Stimulated activated CD4-positive, alpha-beta T cell treated with anti-CD3 and anti-CD28 coated beads, Interleukin-4, amount 100 ng/mL, for 48 hours (primary cell): ENCODE results near the gene IL6ST.
"Not testable (repeated sequence)": the region's sequence is repeated elsewhere in the genome, so short reads cannot be mapped to it uniquely, and the experiment has no call there.

Experiments
- DNase-seq, 2 donors: peaks; one replicate each; pipeline ENCODE4 v3.0.0-alpha.2; 2020; ENCODE audit warnings: low read depth in 2 of 2

Gene IL6ST

DNA sequence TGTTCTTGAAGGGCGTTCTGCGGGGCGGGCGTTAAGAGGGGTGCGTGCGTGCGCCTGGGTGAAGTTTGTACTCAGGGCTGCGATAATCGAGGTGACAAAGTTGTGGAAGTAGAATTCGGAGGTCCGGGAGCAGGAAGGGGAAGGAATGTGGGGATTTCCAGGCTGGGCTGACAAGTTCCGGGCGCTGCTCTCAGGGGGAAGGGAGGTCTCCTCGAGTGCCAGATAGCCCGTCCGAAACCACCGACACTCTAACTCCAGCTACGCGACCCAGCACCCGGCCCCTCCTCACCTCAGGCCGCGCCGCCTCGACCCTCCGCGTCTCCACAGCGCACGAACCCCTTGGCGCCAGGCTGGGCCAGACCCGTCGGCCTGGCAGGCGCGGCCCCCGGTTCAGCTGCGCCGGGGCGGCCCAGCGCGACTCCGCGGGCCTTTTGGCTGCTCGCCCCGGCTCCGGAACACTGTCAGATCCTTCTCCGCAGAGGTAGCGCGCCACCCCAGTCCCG is at the start of gene IL6ST:
TSS of gene IL6ST (minus strand) at position 469 of the 503 bp plus-strand sequence. CDS start 18,685 bp downstream, outside the sequence.
- no peak for DNase-seq

DNA sequence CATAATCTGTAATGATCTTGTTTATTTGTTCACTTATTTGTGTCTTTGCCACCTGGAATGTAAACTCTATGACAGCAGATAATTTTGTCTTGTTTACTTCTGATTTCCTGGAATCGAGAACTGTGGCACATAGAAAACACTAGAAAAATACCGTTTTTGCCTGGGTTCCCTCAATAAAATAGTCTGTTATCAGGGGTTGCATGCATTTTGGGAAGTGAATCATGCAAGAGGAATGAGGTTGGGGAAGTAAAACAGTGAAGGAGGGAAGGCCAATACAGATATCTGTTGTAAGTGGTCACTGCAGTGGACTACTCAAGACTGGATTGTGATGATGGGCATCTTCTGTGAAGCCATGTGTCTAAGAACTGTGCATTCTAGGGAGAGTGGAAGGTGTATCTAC is 45.2 kb upstream of the IL6ST start:
- DNase-seq, result no peak

DNA sequence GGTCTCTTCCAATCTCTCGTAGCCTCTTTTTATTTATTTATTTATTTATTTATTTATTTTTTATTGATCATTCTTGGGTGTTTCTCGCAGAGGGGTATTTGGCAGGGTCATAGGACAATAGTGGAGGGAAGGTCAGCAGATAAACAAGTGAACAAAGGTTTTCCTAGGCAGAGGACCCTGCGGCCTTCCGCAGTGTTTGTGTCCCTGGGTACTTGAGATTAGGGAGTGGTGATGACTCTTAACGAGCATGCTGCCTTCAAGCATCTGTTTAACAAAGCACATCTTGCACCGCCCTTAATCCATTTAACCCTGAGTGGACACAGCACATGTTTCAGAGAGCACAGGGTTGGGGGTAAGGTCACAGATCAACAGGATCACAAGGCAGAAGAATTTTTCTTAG is 43.4 kb upstream of the IL6ST start:
- not testable (repeated sequence) for DNase-seq

DNA sequence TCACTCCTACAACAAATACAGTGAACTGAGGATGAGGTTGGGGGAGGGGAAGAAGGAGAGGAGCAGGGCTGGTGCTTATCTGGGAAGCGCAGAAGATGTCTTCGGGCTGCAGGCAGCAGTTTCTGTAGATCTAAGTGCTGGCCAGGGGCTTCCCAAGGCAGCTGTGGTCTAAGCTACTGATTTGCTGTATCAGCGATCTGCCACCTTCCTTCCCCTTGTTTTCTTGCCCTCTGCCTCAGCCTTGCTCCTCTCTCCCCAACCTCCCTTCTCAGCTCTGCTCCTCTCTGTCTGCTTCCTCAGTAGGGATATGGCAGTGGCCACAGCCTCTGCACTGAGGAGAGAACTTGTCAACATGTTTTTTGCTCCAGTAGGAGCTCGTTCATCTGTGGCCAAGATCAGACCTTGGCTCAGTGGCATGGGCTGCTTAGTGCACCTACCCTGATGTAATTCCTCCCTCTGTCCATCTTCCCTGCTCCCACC is 42.8 kb upstream of the IL6ST start:
- DNase-seq, result no peak

DNA sequence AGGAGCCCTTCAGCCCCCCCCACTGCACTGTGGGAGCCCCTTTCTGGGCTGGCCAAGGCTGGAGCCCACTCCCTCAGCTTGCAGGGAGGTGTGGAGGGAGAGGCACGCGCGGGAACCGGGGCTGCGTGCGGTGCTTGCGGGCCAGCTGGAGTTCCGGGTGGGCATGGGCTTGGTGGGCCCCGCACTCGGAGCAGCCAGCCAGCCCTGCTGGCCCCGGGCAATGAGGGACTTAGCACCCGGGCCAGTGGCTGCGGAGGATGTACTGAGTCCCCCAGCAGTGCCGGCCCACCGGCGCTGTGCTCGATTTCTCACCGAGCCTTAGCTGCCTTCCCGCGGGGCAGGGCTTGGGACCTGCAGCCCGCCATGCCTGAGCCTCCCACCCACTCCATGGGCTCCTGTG is 40.6 kb upstream of the IL6ST start:
- not testable (repeated sequence) for DNase-seq

DNA sequence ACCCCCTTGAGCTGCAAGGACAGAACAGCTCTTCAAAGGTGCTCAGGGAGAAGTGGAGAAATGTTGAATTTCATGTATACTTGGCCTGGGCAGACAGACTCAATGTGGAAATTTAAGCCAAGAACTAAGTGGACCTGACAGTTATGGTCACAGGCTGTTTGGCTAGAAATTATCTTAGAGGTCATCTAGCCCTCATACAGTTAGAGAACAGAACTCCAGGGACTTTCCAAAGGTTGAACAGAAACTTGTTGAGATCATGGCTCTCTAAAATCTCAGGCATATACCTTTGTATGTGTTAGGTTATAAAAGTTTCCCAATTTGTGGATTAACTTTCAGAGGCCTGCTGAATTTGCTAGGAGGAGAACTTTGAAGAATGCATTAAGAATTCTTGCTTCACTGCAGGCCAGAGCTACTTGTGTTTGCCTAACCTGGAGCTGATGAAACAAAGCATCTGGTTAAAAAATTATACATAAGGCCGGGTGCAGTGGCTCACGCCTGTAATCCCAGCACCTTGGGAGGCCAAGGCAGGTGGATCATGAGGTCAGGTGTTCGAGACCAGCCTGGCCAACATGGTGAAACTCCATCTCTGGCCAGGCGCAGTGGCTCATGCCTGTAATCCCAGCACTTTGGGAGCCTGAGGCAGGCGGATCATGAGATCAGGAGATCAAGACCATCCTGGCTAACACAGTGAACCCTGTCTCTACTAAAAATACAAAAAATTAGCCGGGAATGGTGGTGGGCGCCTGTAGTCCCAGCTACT is 35.3 kb upstream of the IL6ST start:
- not testable (repeated sequence) for DNase-seq

DNA sequence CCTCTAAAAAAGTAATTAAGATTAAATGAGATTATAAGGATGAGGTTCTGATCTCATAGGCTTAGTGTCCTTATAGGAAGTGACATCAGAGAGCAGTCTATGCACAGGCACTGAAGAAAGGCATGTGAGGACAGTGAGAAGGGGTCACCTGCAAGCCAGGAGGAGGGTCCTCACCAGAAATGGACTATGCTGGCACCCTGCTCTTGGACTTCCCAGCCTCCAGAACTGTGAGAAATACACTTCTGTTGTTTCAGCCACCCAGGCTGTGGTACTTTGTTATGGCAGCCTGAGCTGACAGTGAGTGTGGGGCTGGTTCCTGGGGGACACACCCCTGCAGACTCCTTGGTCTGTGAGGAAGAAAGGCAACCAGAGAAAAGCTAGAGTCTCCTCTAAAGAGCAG is 34.7 kb upstream of the IL6ST start:
- no peak for DNase-seq

DNA sequence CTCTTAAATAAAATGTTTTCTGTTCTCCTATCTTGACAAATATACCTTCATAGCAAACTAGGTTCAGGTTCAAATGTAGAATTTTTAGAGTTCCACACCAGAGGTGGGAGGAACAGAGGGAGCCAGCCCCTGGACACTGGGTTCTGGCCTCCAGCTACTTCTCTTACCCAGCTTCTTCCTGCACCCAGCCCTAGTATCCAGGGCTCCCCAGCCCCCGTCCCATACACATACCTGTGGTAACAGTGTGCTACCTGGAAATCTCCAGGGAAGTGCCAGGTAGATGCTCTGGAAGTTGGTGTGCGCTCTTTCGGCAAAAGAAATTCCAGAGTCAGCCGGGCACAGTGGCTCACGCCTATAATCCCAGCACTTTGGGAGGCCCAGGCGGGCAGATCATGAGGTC is 33.9 kb upstream of the IL6ST start:
- no peak for DNase-seq

DNA sequence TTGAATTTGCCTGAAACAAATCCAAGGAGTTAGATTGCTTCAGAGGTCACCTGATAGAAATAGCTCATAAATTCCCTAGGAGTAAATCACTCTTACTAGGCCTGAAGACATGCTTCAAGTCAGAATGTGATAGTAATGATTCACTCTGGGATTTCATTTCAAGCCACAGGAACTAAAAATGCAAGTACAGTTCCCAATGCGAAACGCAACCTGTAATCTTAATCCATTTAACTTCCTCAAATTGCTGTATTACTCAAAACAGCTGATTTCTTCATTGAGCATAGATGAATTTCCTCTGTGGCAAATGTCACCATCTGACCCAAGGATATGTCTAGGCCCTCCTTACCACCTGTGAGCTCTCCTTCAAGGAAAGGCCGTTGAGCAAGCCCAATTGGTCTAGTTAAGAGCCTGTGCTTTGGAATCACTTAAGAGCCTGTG is 32.1 kb upstream of the IL6ST start:
- no peak for DNase-seq

DNA sequence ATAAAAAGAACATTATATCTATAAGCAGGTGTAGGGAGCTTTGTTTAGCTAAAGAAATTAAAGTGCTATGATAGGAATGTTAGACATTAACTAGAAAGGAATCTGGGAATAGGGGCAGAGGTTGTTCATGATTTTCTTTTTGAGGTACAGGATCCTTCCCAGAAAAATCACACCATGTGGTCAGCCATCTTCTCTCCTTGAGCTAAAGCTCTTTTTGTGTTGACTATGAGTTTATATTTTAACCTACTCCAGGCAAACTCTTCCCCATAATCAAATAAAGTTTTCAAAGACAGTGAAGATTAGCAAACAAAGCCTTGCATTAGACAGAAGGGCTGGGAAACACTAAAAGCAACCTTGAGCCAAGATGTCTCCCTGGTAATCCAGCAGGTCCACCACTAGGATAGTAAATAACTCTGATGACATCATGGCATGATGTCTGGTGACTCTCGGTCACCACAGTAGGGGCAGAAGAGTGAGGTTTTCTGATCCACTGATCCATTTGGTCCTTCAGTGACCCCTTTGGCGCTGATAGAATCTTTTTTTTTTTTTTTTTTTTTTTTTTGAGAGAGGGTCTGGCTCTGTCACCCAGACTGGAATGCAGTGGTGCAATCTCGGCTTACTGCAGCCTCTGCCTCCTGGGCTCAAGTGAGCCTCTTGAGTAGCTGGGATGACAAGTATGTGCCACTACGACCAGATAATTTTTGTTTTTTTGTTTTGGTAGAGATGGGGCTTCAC is 30.6 kb upstream of the IL6ST start:
- DNase-seq, result no peak

DNA sequence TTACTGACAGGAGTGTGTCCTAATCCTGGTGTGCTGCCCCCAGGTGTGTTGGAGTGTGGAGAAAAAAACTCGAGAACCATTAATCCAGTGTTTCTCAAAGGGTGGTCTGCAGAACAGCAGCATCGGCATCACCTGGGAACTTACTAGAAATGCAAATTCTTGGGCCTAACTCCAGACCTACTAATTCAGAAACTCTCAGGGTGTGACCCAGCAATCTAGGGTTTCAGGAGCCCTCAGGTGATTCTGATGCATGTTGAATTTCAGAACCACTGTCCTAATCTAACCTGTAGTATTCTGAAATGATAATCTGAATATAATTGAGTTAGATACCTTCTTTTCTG is 30.0 kb upstream of the IL6ST start:
- DNase-seq, result no peak

DNA sequence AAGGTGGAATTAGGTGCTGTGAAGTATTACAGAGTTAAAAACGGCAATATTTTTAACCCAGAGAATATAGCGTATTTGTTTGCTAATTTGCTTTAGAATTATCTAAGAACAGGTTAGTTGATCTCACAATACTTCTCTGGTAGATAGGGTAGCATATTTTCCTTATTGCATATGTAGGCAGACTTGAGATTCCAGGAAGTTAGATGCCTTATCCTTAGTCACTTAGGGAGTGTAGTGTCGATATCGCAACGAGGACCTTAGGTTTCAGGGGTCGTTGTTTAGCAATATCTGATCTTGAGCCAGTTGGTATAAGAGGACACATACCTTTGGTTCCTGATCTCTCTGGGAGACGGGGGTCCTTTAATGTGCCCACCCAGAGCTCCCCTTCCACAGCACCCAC is 28.5 kb upstream of the IL6ST start:
- no peak for DNase-seq

DNA sequence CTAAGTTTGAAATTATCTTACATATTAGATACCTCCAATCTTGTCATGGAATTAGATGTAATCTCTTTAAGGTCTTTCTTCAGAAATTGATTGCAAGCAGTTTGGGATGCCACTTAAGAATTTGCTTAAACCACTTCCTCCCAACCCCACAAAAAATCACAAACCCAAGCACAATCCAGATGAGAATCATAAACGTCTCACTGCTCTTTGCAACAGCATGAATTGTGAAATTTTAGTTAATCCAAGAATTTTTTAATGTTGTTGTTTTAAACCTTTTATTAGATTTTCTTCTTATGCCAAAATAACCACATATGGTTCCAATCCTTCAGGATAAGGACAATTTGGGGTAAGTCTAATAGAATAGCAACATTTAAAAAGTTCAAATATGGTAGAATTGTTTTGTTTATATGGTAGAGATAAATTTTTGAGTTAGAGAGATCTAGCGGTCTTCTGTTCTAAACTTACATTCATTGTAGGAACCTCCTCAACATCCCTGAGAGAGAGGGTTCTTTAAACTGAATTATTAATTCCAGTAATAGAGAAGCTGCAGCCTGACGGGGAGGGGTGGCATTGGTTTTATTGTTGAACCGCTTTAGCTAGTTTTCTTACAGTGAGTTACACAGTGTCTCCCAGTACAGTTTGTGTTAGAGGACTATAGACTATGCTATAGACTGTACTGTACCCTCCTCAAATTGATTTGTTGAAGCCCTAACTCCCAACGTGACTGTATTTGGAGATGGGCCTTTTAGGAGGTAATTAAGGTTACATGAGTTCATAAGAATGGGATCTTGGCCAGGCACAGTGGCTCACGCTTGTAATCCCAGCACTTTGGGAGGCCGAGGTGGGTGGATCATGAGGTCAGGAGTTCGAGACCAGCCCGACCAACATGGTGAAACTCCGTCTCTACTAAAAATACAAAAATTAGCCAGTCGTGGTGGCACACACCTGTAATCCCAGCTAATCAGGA is 24.8 kb upstream of the IL6ST start:
- no peak for DNase-seq

DNA sequence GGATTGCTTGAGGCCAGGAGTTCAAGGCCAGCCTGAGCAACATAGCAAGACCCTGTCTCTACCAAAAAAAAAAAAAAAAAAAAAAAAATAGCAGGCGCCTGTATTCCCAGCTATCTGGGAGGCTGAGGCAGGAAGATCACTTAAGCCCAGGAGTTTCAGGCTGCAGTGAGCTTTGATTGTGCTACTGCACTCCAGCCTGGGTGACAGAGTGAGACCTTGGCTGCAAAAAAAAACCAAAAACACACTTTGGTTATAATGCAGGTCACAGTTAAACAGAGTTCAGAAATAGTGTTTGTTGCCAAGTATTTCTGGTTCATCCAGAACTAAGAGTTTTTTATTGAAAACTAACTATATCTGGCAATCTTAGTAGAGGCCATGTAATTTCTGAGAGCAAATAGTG is 24.1 kb upstream of the IL6ST start:
- no peak for DNase-seq

DNA sequence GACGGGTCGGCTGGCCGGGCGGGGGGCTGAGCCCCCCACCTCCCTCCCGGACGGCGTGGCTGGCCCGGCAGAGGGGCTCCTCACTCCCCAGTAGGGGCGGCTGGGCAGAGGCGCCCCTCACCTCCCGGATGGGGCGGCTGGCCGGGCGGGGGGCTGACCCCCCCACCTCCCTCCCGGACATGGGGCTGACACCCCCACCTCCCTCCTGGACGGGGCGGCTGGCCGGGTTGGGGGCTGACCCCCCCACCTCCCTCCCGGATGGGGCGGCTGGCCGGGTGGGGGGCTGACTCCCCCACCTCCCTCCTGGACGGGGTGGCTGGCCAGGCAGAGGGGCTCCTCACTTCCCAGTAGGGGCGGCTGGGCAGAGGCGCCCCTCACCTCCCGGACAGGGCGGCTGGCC is 19.9 kb upstream of the IL6ST start:
- not testable (repeated sequence) for DNase-seq

DNA sequence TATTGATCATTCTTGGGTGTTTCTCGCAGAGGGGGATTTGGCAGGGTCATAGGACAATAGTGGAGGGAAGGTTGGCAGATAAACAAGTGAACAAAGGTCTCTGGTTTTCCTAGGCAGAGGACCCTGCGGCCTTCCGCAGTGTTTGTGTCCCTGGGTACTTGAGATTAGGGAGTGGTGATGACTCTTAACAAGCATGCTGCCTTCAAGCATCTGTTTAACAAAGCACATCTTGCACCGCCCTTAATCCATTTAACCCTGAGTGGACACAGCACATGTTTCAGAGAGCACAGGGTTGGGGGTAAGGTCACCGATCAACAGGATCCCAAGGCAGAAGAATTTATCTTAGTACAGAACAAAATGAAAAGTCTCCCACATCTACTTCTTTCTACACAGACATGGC is 19.2 kb upstream of the IL6ST start:
- not testable (repeated sequence) for DNase-seq

DNA sequence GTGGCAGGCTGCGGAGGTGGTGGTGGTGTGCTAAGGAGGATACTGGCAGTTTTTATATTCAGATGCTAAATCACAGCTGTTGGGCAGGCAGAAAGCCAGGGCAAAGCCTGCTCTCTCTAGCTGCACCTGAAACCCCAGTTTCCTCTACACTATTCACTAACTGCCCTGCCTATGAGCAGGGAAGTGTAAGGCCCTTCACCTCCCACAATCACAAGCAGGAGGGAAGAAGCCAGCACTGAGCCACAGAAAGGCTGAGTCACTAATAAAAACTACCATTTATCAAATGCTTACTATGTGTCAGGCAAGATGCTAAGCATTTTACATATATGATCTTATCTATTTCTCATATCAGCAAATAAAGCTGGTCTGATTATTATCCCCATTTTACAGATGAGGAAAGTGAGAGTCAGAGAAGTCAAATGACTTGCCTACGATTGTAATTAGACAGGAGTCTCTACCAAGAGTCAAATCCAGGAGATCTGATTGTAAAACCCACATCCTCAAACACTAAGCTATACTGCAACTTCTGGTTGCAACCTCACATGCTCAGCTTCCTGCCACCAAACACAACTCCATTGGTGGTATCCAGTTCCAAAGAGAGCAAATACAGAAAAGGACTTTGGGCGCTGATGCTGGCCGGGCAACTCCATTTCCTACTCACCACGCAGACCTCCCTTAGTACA is 17.7 kb upstream of the IL6ST start:
- no peak for DNase-seq

DNA sequence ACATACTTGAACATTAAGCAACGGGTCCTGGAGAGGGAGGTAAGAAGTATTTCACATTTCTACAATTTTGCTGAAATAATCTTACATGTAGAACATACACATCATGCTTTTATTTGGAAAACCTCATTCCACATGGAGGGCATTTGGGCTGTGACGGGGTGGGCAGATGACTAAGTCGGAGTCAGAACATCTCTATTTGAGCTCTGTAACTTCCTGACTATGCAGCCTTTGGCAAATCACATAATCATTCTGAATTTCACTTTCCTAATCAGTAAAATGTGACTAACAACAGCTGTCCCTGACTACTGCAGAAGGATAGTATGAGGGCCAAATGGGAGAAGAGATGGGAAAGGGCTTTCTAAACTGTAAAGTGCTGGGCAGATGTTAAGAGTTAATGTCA is 17.1 kb upstream of the IL6ST start:
- DNase-seq, result no peak

DNA sequence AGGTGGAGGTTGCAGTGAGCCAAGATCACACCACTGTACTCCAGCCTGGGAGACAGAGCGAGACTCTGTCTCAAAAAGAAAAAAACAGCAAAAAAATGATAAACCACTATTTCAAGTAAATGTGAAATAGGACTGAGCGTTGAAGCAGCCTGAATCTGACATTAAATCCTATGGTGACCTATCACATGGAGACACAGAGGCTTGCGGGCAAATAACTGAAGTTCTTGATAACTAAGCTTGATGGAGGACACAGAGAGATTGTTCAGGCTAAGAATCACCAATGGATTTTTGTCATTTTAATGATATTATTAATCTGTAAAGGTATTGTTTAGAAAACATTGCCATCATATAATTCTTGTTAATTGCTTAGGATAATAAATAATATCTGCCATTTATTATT is 15.7 kb upstream of the IL6ST start:
- no peak for DNase-seq

DNA sequence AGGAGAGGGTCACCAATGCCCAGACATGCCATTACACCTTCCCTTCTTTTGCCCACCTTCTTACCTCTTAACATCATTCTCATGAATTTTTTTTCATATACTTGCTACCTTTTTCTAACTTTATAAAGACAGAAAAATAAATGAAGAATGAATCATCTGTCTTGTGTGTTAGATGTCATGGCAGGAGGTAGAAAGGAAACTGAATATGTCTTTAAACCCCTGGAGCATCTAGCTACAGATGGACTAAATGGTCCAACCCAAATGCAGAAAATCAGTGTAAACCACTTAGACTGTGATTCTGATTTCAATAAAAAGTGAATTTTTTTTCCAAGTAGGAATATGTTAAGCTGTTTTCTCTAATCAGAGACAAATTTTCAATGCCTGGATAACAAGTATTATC is 11.8 kb upstream of the IL6ST start:
- DNase-seq, result no peak

DNA sequence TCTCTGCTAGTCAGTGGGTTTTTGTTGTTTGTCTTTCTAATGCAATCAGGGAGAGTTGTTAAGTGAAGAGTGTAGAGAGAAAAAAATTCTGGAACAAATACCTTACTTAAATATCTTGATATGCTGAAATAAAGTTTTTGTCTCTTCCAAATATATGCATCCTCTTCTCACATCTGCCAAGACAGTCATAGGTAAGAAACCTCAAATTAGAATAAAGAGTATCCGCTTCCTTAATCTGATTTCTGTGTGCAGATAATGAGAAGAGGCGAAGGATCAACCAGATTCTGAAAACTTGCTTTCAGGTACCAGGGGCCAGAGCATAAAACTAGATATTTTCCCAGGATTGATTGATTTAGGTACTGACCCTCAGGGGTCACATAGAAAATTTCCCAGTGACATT is 11.3 kb upstream of the IL6ST start:
- no peak for DNase-seq
